ENCODE results near the gene KLHL11.
A peak's percentile ranks its signal among the peaks of the same experiment; 100 is the strongest.

The KLHL11 gene

GRCh38 chr17:41864836-41865595 is at the start of gene KLHL11:
KLHL11 (minus strand) TSS chr17:41865423; CDS start chr17:41865370, 53 bp downstream.
- TF ChIP-seq FOXA1 (IDR thresholded peaks at IDR 0.05) = no peak
- TF ChIP-seq L3MBTL2 (conservative IDR thresholded peaks at IDR 0.05) = peak; percentile 72; the same call in 1 of the 2 replicates
- TF ChIP-seq ARNT (IDR thresholded peaks at IDR 0.05) = no peak
- 0 out of 2 replicates have a peak, but pooled peaks have one; percentile 76 for TF ChIP-seq HDGF (IDR thresholded peaks at IDR 0.05; ENCODE audit: borderline replicate concordance)
- TF ChIP-seq ZNF384 (IDR thresholded peaks at IDR 0.05) = no peak
- no peak for TF ChIP-seq CTBP1 (IDR thresholded peaks at IDR 0.05; ENCODE audit: borderline replicate concordance)
- no peak for TF ChIP-seq FOXM1 (IDR thresholded peaks at IDR 0.05; ENCODE audit: borderline replicate concordance)
- TF ChIP-seq PKNOX1 (IDR thresholded peaks at IDR 0.05) = no peak
- TF ChIP-seq ELF4 (IDR thresholded peaks at IDR 0.05) = no peak
- TF ChIP-seq LEF1 (IDR thresholded peaks at IDR 0.05; ENCODE audit: borderline replicate concordance) = no peak; the same call in 1 of the 2 replicates
- no peak for TF ChIP-seq BHLHE40 (IDR thresholded peaks at IDR 0.05; ENCODE audit: borderline replicate concordance)
- TF ChIP-seq FOXK2 (IDR thresholded peaks at IDR 0.05) = no peak
- no peak for TF ChIP-seq SP1 (IDR thresholded peaks at IDR 0.05)
- ChIA-PET POLR2A (interaction anchor here (0.9 to 3.9 kb wide), 28 partner anchors 9 to 176 kb away, joined by 3 to 36 read pairs (median 4); partner anchors contain the start of genes DNAJC7, EIF1, FKBP10 and NT5C3B), CTCF (interaction anchor here (0.7 to 1.1 kb wide), 3 partner anchors 15 to 161 kb away, joined by 3 read pairs; no protein-coding TSS in a partner anchor)
- DNase-seq (ENCODE audit: extremely low spot score) = peak; percentile 96

- CTCF ChIA-PET = interaction anchor here (0.6 kb wide), 1 partner anchor 338 kb away, joined by 4 read pairs; no protein-coding TSS in a partner anchor
- POLR2A ChIA-PET = interaction anchor here (0.6 to 2.5 kb wide), 4 partner anchors 16 to 226 kb away, joined by 3 to 9 read pairs (median 4); partner anchors contain the start of gene EIF1
- TF ChIP-seq FOXA1 (IDR thresholded peaks at IDR 0.05) (no peak), TARDBP (IDR thresholded peaks at IDR 0.05) (no peak), ZNF384 (IDR thresholded peaks at IDR 0.05) (no peak), ARNT (IDR thresholded peaks at IDR 0.05) (no peak), LEF1 (IDR thresholded peaks at IDR 0.05; ENCODE audit: borderline replicate concordance) (no peak), ELF4 (IDR thresholded peaks at IDR 0.05) (no peak), PKNOX1 (IDR thresholded peaks at IDR 0.05) (no peak), NFRKB (IDR thresholded peaks at IDR 0.05) (no peak), BHLHE40 (IDR thresholded peaks at IDR 0.05; ENCODE audit: borderline replicate concordance) (no peak), CTBP1 (IDR thresholded peaks at IDR 0.05; ENCODE audit: borderline replicate concordance) (no peak), SP1 (IDR thresholded peaks at IDR 0.05) (no peak), L3MBTL2 (conservative IDR thresholded peaks at IDR 0.05) (no peak), FOXK2 (IDR thresholded peaks at IDR 0.05) (no peak), HDGF (IDR thresholded peaks at IDR 0.05; ENCODE audit: borderline replicate concordance) (no peak), SUZ12 (IDR thresholded peaks at IDR 0.05) (no peak), FOXM1 (IDR thresholded peaks at IDR 0.05; ENCODE audit: borderline replicate concordance) (no peak)
- DNase-seq (ENCODE audit: extremely low spot score) = no peak
These were observed 49.8 kb upstream of the KLHL11 start for GRCh38 chr17:41915020-41915419.

- ChIA-PET CTCF (interaction anchor here (0.6 to 0.7 kb wide), 2 partner anchors 16 to 339 kb away, joined by 3 to 4 read pairs; partner anchors contain the start of gene ODAD4), POLR2A (interaction anchor here (0.7 to 2.5 kb wide), 5 partner anchors 16 to 225 kb away, joined by 3 to 12 read pairs (median 4); partner anchors contain the start of genes EIF1 and ODAD4)
- DNase-seq (ENCODE audit: extremely low spot score) = no peak
- TF ChIP-seq ARNT (IDR thresholded peaks at IDR 0.05) (no peak), TARDBP (IDR thresholded peaks at IDR 0.05) (no peak), LEF1 (IDR thresholded peaks at IDR 0.05; ENCODE audit: borderline replicate concordance) (no peak), SP1 (IDR thresholded peaks at IDR 0.05) (no peak), ZNF384 (IDR thresholded peaks at IDR 0.05) (no peak)
These were observed 49.1 kb upstream of the KLHL11 start for GRCh38 chr17:41914358-41914766.

GRCh38 chr17:41913798-41914197 is 48.6 kb upstream of the KLHL11 start:
- CTCF ChIA-PET = interaction anchor here (0.7 kb wide), 1 partner anchor 17 kb away, joined by 3 read pairs; the partner anchor contains the start of gene ODAD4
- no peak for DNase-seq (ENCODE audit: extremely low spot score)
- POLR2A ChIA-PET = interaction anchor here (1.1 to 2.5 kb wide), 4 partner anchors 17 to 225 kb away, joined by 3 to 12 read pairs (median 6); partner anchors contain the start of genes EIF1 and ODAD4
- TF ChIP-seq ARNT (IDR thresholded peaks at IDR 0.05) (no peak), CTBP1 (IDR thresholded peaks at IDR 0.05; ENCODE audit: borderline replicate concordance) (no peak), NFRKB (IDR thresholded peaks at IDR 0.05) (no peak), ELF4 (IDR thresholded peaks at IDR 0.05) (no peak), BHLHE40 (IDR thresholded peaks at IDR 0.05; ENCODE audit: borderline replicate concordance) (no peak), L3MBTL2 (conservative IDR thresholded peaks at IDR 0.05) (no peak), SUZ12 (IDR thresholded peaks at IDR 0.05) (no peak), HDGF (IDR thresholded peaks at IDR 0.05; ENCODE audit: borderline replicate concordance) (no peak), ZNF384 (IDR thresholded peaks at IDR 0.05) (no peak), SP1 (IDR thresholded peaks at IDR 0.05) (no peak), FOXM1 (IDR thresholded peaks at IDR 0.05; ENCODE audit: borderline replicate concordance) (no peak)

GRCh38 chr17:41912925-41913324 is 47.7 kb upstream of the KLHL11 start:
- ChIA-PET POLR2A (interaction anchor here (1.3 to 2.2 kb wide), 3 partner anchors 18 to 100 kb away, joined by 3 to 12 read pairs (median 3); partner anchors contain the start of gene ODAD4), CTCF (interaction anchor here (1.8 kb wide), 1 partner anchor 47 kb away, joined by 8 read pairs; no protein-coding TSS in a partner anchor)
- TF ChIP-seq HDGF (IDR thresholded peaks at IDR 0.05; ENCODE audit: borderline replicate concordance) (no peak), FOXA1 (IDR thresholded peaks at IDR 0.05) (no peak), FOXK2 (IDR thresholded peaks at IDR 0.05) (no peak), SP1 (IDR thresholded peaks at IDR 0.05) (no peak), PKNOX1 (IDR thresholded peaks at IDR 0.05) (no peak), SUZ12 (IDR thresholded peaks at IDR 0.05) (no peak), L3MBTL2 (conservative IDR thresholded peaks at IDR 0.05) (no peak), CTBP1 (IDR thresholded peaks at IDR 0.05; ENCODE audit: borderline replicate concordance) (no peak), NFRKB (IDR thresholded peaks at IDR 0.05) (no peak), BHLHE40 (IDR thresholded peaks at IDR 0.05; ENCODE audit: borderline replicate concordance) (no peak), LEF1 (IDR thresholded peaks at IDR 0.05; ENCODE audit: borderline replicate concordance) (no peak), ARNT (IDR thresholded peaks at IDR 0.05) (no peak), FOXM1 (IDR thresholded peaks at IDR 0.05; ENCODE audit: borderline replicate concordance) (no peak), ELF4 (IDR thresholded peaks at IDR 0.05) (no peak), ZNF384 (IDR thresholded peaks at IDR 0.05) (no peak), TARDBP (IDR thresholded peaks at IDR 0.05) (no peak)
- no peak for DNase-seq (ENCODE audit: extremely low spot score)

Data from HEK293T (cell line).